HG03442 (cell line): ENCODE data around the gene STT3B.

ENCODE experiments used
- ATAC-seq: cut with Tn5 transposase; IDR thresholded peaks from one replicate; pipeline ENCODE4 v1.9.1; 2021; ENCODE audit warnings: mild to moderate bottlenecking, moderate library complexity; ENCODE audit not compliant: unreplicated experiment

Gene STT3B

GRCh38 chr3:31636694-31637442 is 104.1 kb downstream of the STT3B start:
- no peak for ATAC-seq

DNA sequence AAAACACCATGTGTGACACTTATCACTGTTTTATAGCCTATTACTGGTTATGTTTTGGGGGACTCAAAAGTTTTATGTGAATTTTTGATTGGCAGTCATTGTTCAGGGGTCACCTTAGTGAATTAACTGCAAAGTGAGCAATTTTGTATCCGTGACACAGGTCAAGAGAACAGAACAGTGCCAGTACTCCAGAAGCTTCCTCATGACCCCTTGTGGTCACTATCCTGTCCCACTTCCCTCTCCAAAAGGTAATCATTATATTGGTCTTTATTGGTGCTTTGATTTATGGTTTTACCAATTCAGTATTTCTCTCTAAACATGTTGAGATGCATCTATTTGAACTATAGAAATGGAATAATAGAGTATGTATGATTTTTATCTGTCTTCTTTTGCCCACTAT is 107.1 kb downstream of the STT3B start:
- ATAC-seq = no peak

DNA sequence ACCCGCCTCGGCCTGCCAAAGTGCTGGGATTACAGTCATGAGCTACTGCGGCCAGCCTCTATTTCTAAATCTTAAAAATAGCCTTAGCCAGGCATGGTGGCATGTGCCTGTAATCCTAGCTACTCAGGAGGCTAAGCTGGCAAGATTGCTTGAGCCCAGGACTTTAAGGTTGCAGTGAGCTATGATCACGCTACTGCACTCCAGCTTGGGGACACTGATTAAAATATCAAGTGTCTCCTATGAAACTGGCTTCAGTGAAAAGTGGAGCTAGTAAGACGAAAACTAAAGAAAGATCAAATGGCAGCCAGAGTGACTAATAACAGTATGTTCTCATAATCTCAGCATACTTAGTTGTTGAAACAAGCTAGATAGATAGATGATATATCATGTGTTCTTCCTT is 112.5 kb downstream of the STT3B start:
- ATAC-seq = no peak

GRCh38 chr3:31648286-31648968 is 115.7 kb downstream of the STT3B start:
- ATAC-seq = no peak

- ATAC-seq = no peak
These were observed 119.6 kb downstream of the STT3B start for GRCh38 chr3:31652296-31652695.

DNA sequence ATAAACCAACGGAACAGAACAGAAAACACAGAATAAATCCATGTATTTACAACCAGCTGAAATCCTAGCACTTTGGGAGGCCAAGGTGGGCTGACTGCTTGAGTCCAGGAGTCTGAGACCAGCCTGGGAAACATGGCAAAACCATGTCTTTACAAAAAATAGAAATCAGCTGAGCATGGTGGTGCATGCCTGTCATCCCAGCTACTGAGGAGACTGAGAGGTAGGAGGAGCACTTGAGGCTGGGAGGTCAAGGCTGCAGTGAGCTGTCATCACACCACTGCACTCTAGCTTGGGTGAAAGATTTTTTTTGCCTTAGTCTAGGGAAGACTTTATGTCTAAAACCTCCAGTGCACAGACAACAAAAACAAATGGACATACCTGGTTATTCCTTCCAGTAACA is 120.7 kb downstream of the STT3B start:
- ATAC-seq = no peak

DNA sequence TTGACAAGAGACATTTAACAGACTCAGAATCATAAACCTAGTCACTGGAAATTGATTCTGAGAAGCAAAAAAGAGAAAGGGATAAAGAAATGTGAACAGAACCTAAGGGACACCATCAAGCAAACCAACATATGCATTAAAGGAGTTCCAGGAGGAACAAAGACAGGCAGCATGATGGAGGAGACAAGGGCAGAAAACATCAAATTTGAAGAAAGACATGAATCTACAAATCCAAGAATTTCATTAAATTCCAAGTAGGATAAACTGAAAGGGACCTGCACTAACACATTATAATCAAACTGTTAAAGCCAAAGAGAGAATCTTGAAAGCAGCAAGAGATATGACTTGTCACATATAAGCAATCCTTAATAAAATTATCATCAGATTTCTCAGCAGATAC is 122.3 kb downstream of the STT3B start:
- ATAC-seq = no peak

DNA sequence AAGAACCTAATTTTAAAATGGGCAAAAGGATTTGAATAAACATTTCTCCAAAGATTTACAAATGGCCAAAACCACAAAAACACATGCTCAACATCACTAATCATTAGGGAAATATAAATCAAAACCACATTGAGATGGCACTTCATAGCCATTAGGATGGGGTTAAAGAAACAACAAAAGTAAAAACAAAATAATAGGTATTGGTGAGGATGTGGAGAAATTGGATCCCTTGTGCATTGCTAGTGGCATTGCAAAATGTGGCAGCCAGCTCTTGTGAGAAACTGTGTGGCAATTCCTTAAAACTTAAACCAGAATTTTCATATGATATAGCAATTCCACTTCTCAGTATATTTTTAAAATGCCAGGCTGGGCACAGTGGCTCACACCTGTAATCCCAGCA is 126.5 kb downstream of the STT3B start:
- ATAC-seq = no peak

DNA sequence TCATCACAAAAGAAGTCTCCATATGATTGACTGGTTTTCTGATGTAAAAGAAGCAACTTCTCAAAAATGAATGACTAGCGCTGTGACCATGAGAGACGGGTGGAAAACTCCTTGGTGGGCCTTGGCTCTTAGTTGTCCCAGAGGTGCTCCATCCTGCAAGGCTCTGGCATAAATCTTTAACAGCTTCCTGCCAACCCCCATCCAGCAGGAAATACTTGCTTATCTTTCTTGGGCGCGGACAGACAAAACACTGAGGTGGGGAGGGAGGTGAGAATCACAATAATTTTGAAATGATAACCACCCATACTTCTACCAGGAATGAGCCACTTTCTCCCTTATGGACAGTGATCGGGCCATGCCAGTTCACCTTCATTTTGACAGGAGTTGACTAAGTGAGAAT is 128.6 kb downstream of the STT3B start:
- no peak for ATAC-seq

GRCh38 chr3:31661993-31662670 is 129.4 kb downstream of the STT3B start:
- no peak for ATAC-seq

GRCh38 chr3:31664031-31664430 is 131.3 kb downstream of the STT3B start:
- ATAC-seq = no peak

DNA sequence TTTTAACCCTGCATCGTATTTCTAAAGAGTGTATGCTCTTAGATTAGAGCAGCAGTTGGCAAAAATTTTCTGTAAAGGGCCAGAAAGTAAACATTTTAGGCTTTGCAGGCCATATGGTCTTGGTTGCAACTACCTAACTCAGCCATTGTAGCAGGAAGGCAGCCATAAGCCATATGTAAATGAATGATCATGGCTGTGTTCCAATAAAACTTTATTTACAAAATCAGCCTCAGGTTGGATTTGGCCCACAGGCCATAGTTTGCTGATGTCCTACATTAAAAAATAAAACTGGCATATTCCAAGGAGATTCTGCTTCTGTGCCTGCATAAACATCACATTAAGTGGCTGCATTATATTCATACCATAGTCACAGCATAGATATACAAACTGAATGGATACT is 134.9 kb downstream of the STT3B start:
- no peak for ATAC-seq

- no peak for ATAC-seq
These were observed 135.5 kb downstream of the STT3B start for GRCh38 chr3:31668242-31668641.

DNA sequence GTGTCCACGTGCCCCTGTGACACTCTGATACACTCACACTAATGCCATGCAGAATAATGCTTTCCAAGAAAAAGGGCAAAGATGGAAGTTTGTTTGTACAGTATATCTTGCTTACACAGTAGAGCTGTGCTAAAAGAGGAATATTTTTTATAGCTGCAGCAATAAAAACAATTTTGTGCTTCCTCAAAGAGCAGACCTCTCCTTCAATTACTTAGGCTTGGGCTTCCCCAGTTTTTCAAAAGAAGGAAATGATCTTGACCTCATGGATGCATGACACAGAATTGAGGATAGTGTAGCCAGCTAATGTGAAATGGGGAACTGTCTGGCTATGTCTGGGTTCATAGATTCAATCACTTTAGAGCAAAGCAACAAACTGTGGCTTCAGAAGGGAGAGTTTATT is 137.4 kb downstream of the STT3B start:
- no peak for ATAC-seq

- ATAC-seq = no peak
These were observed 138.0 kb downstream of the STT3B start for GRCh38 chr3:31670722-31671121.

GRCh38 chr3:31671451-31671850 is 138.7 kb downstream of the STT3B start:
- no peak for ATAC-seq

DNA sequence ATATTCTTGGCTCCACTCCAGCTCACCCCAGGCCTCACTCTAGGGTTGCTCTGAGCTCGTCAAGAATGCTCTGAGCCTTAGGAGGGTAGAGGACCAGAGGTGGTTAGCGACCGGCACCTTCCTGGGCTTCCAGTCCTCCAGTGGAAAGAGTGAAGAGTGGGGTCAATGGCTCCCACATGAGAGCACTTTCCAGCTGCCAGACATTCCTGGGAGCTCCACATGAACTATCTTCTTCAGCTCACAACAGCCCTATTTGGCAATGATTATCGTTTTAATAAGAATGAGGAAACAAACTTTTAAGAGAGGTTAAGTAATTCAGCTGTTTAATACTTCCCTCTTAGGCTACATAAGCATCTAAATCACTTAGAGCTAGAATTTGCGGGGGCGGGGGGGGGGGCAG is 139.3 kb downstream of the STT3B start:
- no peak for ATAC-seq

DNA sequence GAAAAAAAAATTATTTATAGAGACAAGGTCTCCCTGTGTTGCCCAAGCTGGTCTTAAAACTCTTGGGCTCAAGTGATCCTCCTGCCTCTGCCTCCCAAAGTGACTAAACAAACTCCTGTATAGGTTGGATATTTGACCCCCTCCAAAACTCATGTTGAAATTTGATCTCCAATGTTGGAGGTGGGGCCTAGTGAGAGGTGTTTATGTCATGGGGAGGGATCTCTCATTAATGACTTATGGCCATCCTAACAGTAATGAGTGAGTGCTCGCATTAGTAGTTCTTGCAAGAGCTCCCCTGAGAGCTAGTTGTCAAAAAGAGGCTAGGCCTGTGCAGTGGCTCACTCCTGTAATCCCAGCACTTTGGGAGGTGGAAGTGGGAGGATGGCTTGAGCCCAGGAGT is 141.2 kb downstream of the STT3B start:
- no peak for ATAC-seq

DNA sequence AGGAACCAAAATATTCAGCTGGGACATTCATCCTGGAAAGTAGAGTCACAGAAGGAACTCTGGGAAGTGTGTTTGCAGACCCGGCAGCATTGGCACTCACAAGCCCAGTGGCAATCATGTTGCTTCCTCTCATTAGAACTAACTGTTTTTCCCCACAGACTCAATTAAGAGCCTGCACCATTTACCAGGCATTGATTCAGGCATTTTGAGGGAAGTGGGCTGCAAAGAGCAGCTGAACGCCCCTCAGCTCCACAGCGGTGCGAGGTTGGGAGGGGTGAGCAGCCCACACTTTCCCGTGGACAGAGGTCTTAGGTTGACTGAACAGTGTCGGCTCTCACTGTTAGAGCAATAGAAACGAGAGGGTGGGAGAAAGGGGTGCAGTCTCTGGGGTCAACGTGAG is 143.8 kb downstream of the STT3B start:
- ATAC-seq = no peak

GRCh38 chr3:31680072-31680870 is 147.5 kb downstream of the STT3B start:
- no peak for ATAC-seq
